Osteoblast (primary cell): ENCODE results near the gene MAP4K4. TPM values are rescaled to one million over a fixed set of nuclear protein-coding genes. Genes with fewer than 3 reads are reported as not detected.

ENCODE experiments used
- DNase-seq: peaks from one replicate; pipeline ENCODE4 v3.0.0; 2011; ENCODE audit warnings: low spot score, mixed read lengths; ENCODE audit not compliant: insufficient read length; ENCODE audit errors: missing footprints
- H2AFZ ChIP-seq: 2 replicates; pipeline ENCODE4 v1.6.0; 2011; ENCODE audit warnings: mild to moderate bottlenecking, low read length
- H3K27ac ChIP-seq: 2 replicates; pipeline ENCODE4 v1.5.1; 2011; ENCODE audit warnings: mild to moderate bottlenecking, low read depth, low read length, moderate library complexity
- H3K27me3 ChIP-seq: 2 replicates; pipeline ENCODE4 v1.6.0; 2012; ENCODE audit warnings: mild to moderate bottlenecking, control low read depth, inconsistent platforms, low read length, moderate library complexity; ENCODE audit not compliant: insufficient read depth
- H3K36me3 ChIP-seq: 2 replicates; pipeline ENCODE4 v1.5.1; 2011; ENCODE audit warnings: mild to moderate bottlenecking, low read length, control low read depth, moderate library complexity; ENCODE audit not compliant: insufficient read depth
- H3K4me1 ChIP-seq: 2 replicates; pipeline ENCODE4 v1.5.1; 2011; ENCODE audit warnings: mild to moderate bottlenecking, low read length, control low read depth, moderate library complexity; ENCODE audit not compliant: insufficient read depth
- H3K4me2 ChIP-seq: 2 replicates; pipeline ENCODE4 v1.6.0; 2011; ENCODE audit warnings: mild to moderate bottlenecking, low read length; ENCODE audit not compliant: insufficient read depth
- H3K4me3 ChIP-seq: fragments of 200-600 bp; sonication (generic); 3 replicates; pipeline ENCODE4 v1.5.1; 2012; ENCODE audit warnings: mild to moderate bottlenecking, low read length, inconsistent platforms; ENCODE audit not compliant: insufficient read depth
- H3K79me2 ChIP-seq: 2 replicates; pipeline ENCODE4 v1.6.0; 2012; ENCODE audit warnings: mild to moderate bottlenecking, low read length, control low read depth, inconsistent platforms; ENCODE audit not compliant: insufficient read depth
- H3K9me3 ChIP-seq: 2 replicates; pipeline ENCODE4 v1.5.1; 2011; ENCODE audit warnings: low read depth, low read length, control low read depth
- H4K20me1 ChIP-seq: 2 replicates; pipeline ENCODE4 v1.6.0; 2012; ENCODE audit warnings: mild to moderate bottlenecking, low read length, control low read depth; ENCODE audit not compliant: insufficient read depth
- CTCF ChIP-seq: IDR thresholded peaks from 2 replicates; pipeline ENCODE4 v1.5.1; 2011; ENCODE audit warnings: mild to moderate bottlenecking, low read depth, low read length, moderate library complexity; ENCODE audit errors: extremely low read depth
- total RNA-seq: library from RNA; depleted of rRNA; stranded (reverse); fragments of >200 nt; gene quantifications from 2 replicates; pipeline ENCODE4 v1.2.3, GENCODE V29; 2012

MAP4K4 gene
- total RNA-seq, 1 donor, result 231 TPM

- H2AFZ ChIP-seq, result no peak overlapping the region
These were observed 208.3 kb downstream of the MAP4K4 start for GRCh38 chr2:101905746-101906336.

GRCh38 chr2:101909760-101910159, 212.3 kb downstream of the MAP4K4 start:
- Histone ChIP-seq H3K36me3 (no peaks in the 10 kb centered on the region), H3K4me1 (no peaks in the 10 kb centered on the region), H3K27ac (no peak overlapping the region), H3K4me3 (no peak overlapping the region), H3K4me2 (no peak overlapping the region), H3K9me3 (no peaks in the 10 kb centered on the region), H3K79me2 (no peaks in the 10 kb centered on the region), H4K20me1 (no peaks in the 10 kb centered on the region), H2AFZ (no peak overlapping the region), H3K27me3 (no peaks in the 10 kb centered on the region)
- no peak for TF ChIP-seq CTCF
- DNase-seq, result no peak

More at GRCh38 chr2:101905746-101906336, 208.3 kb downstream of the MAP4K4 start:
- DNase-seq, result no peak
- H3K36me3 ChIP-seq, result no peaks in the 10 kb centered on the region
- H4K20me1 ChIP-seq, result no peaks in the 10 kb centered on the region
- no peak overlapping the region for H3K27ac ChIP-seq
- no peak overlapping the region for H3K4me3 ChIP-seq
- no peaks in the 10 kb centered on the region for H3K9me3 ChIP-seq
- no peaks in the 10 kb centered on the region for H3K79me2 ChIP-seq
- TF ChIP-seq CTCF, result no peak
- H3K4me1 ChIP-seq, result no peaks in the 10 kb centered on the region
- no peaks in the 10 kb centered on the region for H3K27me3 ChIP-seq
- no peak overlapping the region for H3K4me2 ChIP-seq

- Histone ChIP-seq H3K79me2 (no peaks in the 10 kb centered on the region), H4K20me1 (no peaks in the 10 kb centered on the region), H3K36me3 (no peaks in the 10 kb centered on the region), H2AFZ (no peak overlapping the region), H3K9me3 (no peaks in the 10 kb centered on the region), H3K4me3 (no peak overlapping the region), H3K27me3 (no peaks in the 10 kb centered on the region), H3K27ac (no peak overlapping the region), H3K4me1 (no peaks in the 10 kb centered on the region), H3K4me2 (no peak overlapping the region)
- no peak for TF ChIP-seq CTCF
- no peak for DNase-seq
These were observed 215.0 kb downstream of the MAP4K4 start for GRCh38 chr2:101912545-101912944.

GRCh38 chr2:101921319-101921952, 223.9 kb downstream of the MAP4K4 start:
- Histone ChIP-seq H3K36me3 (no peaks in the 10 kb centered on the region), H3K27me3 (no peaks in the 10 kb centered on the region), H3K9me3 (no peaks in the 10 kb centered on the region), H3K4me2 (no peak overlapping the region), H3K79me2 (no peaks in the 10 kb centered on the region), H2AFZ (no peak overlapping the region), H3K4me1 (no peaks in the 10 kb centered on the region), H3K4me3 (no peak overlapping the region), H3K27ac (no peak overlapping the region), H4K20me1 (no peaks in the 10 kb centered on the region)
- DNase-seq, result no peak
- no peak for TF ChIP-seq CTCF
